Muscle of leg (tissue), 11 donors: Measurements from ENCODE around the gene ADCY5. TPM values are rescaled to one million over a fixed set of nuclear protein-coding genes. Genes with fewer than 3 reads are reported as not detected.

Source experiments
- DNase-seq: peaks from one replicate; pipeline ENCODE4 v3.0.0; 2013
- H3K27ac ChIP-seq: one replicate; pipeline ENCODE4 v1.5.1; 2013; ENCODE audit warnings: mild to moderate bottlenecking, low read length, control low read depth
- H3K27me3 ChIP-seq: one replicate; pipeline ENCODE4 v1.6.1; 2013; ENCODE audit warnings: low read length; ENCODE audit not compliant: control insufficient read depth, insufficient read depth
- H3K36me3 ChIP-seq: one replicate; pipeline ENCODE4 v1.6.1; 2013; ENCODE audit warnings: low read length; ENCODE audit not compliant: control insufficient read depth, insufficient read depth
- H3K4me1 ChIP-seq: one replicate; pipeline ENCODE4 v1.6.1; 2013; ENCODE audit warnings: low read length; ENCODE audit not compliant: control insufficient read depth, insufficient read depth
- H3K4me3 ChIP-seq: one replicate; pipeline ENCODE4 v1.5.1; 2013; ENCODE audit warnings: low read length, control low read depth
- H3K9me3 ChIP-seq: replicated peaks from 2 replicates; pipeline ENCODE4 v1.6.1; 2013; ENCODE audit warnings: low read depth, low read length; ENCODE audit not compliant: control insufficient read depth
- WGBS: methylation state at CpG from one replicate; pipeline ENCODE4 v1.1.5; 2013; ENCODE audit warnings: missing lambda C conversion rate; ENCODE audit not compliant: insufficient coverage; 5-methylcytosine and 5-hydroxymethylcytosine counted together
- polyA plus RNA-seq, 8 donors: library from polyadenylated mRNA; unstranded; fragments of 120-200 nt; gene quantifications; one replicate each; pipeline versions ENCODE4 v1.2.1 to v1.2.3, GENCODE V29; 2013; ENCODE audit warnings: inconsistent platforms in 1 of 8, low replicate concordance in 1 of 8; ENCODE audit not compliant: insufficient read length in 8 of 8, insufficient read depth in 1 of 8
- total RNA-seq: library from RNA; stranded (reverse); fragments of 120-200 nt; gene quantifications from one replicate; pipeline ENCODE4 v1.2.4, GENCODE V29; 2013

ADCY5 gene
- total and polyA plus RNA-seq, 9 donors = 1.8 to 6.1 (median 4.4) TPM

GRCh38 chr3:123305192-123305591, 143.7 kb downstream of the ADCY5 start:
- whole genome bisulfite sequencing = no CpG with 5 or more reads among the region's 2 CpGs
- Histone ChIP-seq H3K27ac (no peak overlapping the region), H3K36me3 (no peaks in the 10 kb centered on the region), H3K9me3 (no peaks in the 10 kb centered on the region), H3K4me3 (no peak overlapping the region), H3K4me1 (no peaks in the 10 kb centered on the region), H3K27me3 (no peaks in the 10 kb centered on the region)
- DNase-seq = no peak

DNA sequence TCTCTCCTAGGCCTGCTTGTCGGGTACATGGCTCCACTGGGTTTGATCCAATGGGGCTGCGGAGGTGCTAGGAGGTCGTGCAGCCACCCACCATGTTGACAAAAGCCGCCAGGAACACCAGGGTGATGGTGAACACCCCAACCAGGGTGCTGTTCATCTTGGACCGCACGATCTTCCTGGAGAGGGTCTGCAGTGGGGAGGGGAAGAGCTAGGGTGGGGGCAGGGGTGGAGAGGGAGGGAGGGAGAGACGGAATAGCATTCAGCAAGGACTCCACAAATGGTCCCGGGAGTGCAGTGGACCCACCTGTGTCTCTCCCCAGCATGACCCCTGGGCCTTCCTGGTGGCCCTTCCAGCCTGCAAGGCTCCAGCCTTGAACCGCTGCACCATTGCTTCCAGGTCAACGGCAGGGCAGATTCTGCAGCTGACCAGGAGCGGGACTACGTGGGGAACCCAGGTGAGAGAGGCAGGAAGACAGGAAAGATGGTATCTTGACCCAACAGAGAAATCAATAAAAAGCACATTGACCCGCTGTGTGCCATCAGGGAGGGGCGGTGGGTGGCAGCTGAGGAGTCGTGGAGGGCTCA, 144.8 kb downstream of the ADCY5 start:
- no peaks in the 10 kb centered on the region for H3K36me3 ChIP-seq

GRCh38 chr3:123302961-123303360, 145.9 kb downstream of the ADCY5 start:
- no peaks in the 10 kb centered on the region for H3K27me3 ChIP-seq
- H3K4me3 ChIP-seq = no peak overlapping the region
- no peaks in the 10 kb centered on the region for H3K4me1 ChIP-seq
- DNase-seq = no peak
- H3K36me3 ChIP-seq = no peaks in the 10 kb centered on the region
- H3K9me3 ChIP-seq = no peaks in the 10 kb centered on the region
- 86% methylated on average over 14 of the region's 14 CpGs for WGBS
- no peak overlapping the region for H3K27ac ChIP-seq

More for the DNA sequence above, 144.8 kb downstream of the ADCY5 start:
- Histone ChIP-seq H3K4me3 (no peak overlapping the region), H3K9me3 (no peaks in the 10 kb centered on the region), H3K27ac (no peak overlapping the region), H3K4me1 (no peaks in the 10 kb centered on the region), H3K27me3 (no peaks in the 10 kb centered on the region)
- DNase-seq = no peak
- 90% methylated on average over 9 of the region's 15 CpGs for WGBS

GRCh38 chr3:123301331-123302184, 147.3 kb downstream of the ADCY5 start:
- H3K9me3 ChIP-seq = no peaks in the 10 kb centered on the region
- H3K27me3 ChIP-seq = no peaks in the 10 kb centered on the region
- 55% methylated on average over 3 of the region's 4 CpGs for WGBS
- H3K4me3 ChIP-seq = no peak overlapping the region
- H3K4me1 ChIP-seq = no peaks in the 10 kb centered on the region
- H3K27ac ChIP-seq = no peak overlapping the region
- no peak for DNase-seq
- no peaks in the 10 kb centered on the region for H3K36me3 ChIP-seq

DNA sequence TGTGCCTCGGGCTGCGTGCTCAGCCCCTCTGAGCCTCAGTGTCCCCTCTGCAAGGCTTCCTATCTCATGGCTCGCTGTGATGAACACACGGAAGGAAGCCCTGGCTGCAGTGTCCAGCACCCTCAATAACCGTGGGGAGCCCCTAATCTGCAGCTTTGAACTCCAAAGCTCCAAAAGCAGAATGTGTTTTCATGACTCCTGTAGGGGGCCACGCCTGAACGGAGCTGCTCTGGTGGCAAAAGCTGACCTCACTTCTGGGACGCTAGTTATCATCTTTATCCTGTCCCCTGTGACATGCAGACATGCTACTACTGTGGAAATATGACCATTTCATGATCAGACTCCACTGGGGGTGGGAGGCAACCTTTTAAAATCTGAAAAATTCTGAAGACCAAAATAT, 148.3 kb downstream of the ADCY5 start:
- WGBS = 66% methylated on average over 7 of the region's 8 CpGs
- Histone ChIP-seq H3K27ac (no peak overlapping the region), H3K27me3 (no peaks in the 10 kb centered on the region), H3K4me1 (no peaks in the 10 kb centered on the region), H3K4me3 (no peak overlapping the region), H3K36me3 (no peaks in the 10 kb centered on the region), H3K9me3 (no peaks in the 10 kb centered on the region)
- no peak for DNase-seq

DNA sequence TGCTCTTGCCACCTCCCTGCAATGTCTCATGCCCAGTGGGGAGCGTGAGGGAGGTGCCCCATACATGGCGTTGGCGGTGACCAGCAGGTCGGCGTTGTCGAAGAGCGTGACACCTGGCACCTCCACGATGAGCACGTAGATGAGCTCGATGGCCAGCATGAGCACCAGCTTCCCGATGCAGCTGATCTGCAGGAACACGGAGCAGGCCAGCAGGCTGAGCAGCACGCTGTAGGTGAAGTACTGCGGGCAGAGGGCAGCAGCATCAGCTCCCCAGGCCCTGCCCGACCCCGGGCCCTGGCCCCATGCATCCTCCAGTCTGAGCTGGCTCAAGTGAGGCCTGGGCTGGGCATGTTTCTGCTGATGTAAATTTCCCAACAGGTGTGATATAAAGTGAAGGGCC, 148.8 kb downstream of the ADCY5 start:
- Histone ChIP-seq H3K36me3 (no peaks in the 10 kb centered on the region), H3K27ac (no peak overlapping the region), H3K9me3 (no peaks in the 10 kb centered on the region), H3K4me1 (no peaks in the 10 kb centered on the region), H3K4me3 (no peak overlapping the region), H3K27me3 (no peaks in the 10 kb centered on the region)
- WGBS = 91% methylated on average over 14 of the region's 16 CpGs
- no peak for DNase-seq

DNA sequence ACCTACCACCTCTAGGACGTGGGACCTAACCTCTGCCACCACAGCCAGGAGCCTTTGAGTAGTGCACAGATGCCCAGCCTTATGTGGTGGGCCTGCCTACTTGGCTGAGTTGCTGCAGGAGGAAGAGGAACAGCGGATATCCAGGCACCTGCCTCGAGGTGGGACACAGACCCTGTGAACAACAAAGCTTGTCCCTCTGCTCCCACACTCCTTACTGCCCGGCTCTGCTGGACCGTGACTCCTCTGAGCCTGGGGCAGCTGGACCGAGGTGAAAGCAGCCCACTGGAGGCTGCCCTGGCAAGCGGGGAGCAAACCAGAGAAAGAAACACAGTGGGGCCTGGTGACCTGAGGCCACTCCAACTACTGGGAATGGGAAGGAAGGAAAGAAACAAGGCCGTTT, 149.3 kb downstream of the ADCY5 start:
- Histone ChIP-seq H3K27me3 (no peaks in the 10 kb centered on the region), H3K4me3 (no peak overlapping the region), H3K9me3 (no peaks in the 10 kb centered on the region), H3K36me3 (no peaks in the 10 kb centered on the region), H3K4me1 (no peaks in the 10 kb centered on the region), H3K27ac (no peak overlapping the region)
- DNase-seq = no peak
- WGBS = 83% methylated on average over 3 of the region's 8 CpGs

DNA sequence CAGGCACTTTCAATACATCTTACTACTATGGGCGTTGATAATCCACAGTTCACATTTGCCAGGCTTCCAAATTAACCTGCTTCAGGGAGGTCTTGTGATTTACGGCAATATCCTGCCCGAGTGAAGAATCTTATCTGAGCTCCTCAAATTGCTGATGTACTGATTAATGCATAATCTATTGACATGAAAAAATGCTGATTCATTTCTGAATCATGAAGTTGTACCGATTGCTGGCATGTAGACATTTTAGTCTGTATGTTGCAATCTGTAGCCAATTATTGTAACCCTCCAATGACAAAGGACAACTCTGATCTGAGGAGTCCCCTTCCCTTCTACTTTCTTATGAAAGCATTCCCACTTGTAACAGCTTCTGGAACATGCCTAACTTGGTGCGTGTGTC, 150.0 kb downstream of the ADCY5 start:
- H3K4me1 ChIP-seq = no peaks in the 10 kb centered on the region
- H3K9me3 ChIP-seq = no peaks in the 10 kb centered on the region
- no peaks in the 10 kb centered on the region for H3K36me3 ChIP-seq
- no peak overlapping the region for H3K4me3 ChIP-seq
- H3K27me3 ChIP-seq = no peaks in the 10 kb centered on the region
- H3K27ac ChIP-seq = no peak overlapping the region
- DNase-seq = no peak
- no CpG with 5 or more reads among the region's 5 CpGs for whole genome bisulfite sequencing

GRCh38 chr3:123297627-123297899, 151.3 kb downstream of the ADCY5 start:
- no peak for DNase-seq
- H3K9me3 ChIP-seq = no peaks in the 10 kb centered on the region
- no peak overlapping the region for H3K27ac ChIP-seq
- no peak overlapping the region for H3K4me3 ChIP-seq
- no peaks in the 10 kb centered on the region for H3K4me1 ChIP-seq
- WGBS = 80% methylated on average over 1 of the region's 6 CpGs
- no peaks in the 10 kb centered on the region for H3K36me3 ChIP-seq
- no peaks in the 10 kb centered on the region for H3K27me3 ChIP-seq

DNA sequence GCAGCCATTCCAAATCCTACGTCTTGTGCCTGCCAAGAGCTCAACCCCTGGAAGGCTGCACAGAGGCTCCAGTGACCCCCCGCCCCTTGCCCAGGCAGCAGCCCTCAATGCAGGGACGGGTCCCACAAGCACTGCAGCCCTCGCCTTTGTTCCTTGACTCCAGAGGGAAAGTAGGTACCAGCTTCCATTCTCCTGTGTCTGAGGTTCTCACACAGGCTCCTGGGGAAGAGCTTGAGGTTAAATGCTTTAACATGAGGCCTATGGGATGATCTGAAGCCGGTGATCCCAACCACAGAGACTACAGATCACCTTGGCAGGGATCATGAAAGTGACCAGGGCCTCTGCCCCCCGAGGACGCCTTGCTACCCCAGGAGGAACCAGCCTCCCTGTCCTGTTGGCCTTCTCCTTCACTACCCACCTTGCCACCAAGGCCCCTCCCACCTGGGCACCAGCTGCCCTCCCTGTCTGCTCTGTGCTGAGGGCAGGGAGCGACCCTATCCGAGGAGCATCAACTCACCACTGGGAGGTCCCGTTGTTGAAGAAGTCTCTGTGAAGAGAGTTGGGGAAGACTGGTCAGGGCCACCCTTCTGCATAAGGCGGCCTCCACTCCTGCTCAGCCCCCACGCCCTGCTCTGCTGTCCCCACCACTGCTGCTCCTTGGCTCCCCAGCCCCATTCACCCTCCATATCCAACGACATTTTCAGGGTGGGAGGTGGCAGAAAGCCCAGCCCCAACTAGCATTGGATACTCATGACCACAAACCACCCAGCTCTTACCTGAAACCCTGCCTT, 151.9 kb downstream of the ADCY5 start:
- Histone ChIP-seq H3K4me3 (no peak overlapping the region), H3K27ac (no peak overlapping the region), H3K27me3 (no peaks in the 10 kb centered on the region), H3K4me1 (no peaks in the 10 kb centered on the region), H3K9me3 (no peaks in the 10 kb centered on the region), H3K36me3 (no peaks in the 10 kb centered on the region)
- 77% methylated on average over 10 of the region's 13 CpGs for WGBS
- DNase-seq = no peak
